Measurements from ENCODE around the gene ACOT11.
"Not testable (repeated sequence)": the region's sequence is repeated elsewhere in the genome, so short reads cannot be mapped to it uniquely, and the experiment has no call there.

DNA sequence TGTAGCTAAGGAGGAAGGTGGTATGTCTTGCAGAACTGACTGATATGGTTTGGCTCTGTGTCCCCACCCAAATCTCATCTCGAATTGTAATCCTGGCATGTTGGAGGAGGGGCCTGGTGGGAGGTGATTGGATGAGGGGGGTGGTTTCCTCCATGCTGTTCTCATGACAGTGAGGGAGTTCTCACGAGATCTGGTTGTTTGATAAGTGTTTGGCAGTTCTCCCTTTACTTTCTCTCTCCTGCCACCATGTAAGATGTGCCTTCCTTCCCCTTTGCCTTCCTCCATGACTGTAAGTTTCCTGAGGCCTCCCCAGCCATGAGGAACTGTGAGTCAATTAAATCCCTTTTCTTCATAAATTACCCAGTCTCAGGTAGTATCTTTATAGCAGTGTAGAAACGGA is 21.5 kb upstream of the ACOT11 start:
- TF ChIP-seq, protein P1, sequence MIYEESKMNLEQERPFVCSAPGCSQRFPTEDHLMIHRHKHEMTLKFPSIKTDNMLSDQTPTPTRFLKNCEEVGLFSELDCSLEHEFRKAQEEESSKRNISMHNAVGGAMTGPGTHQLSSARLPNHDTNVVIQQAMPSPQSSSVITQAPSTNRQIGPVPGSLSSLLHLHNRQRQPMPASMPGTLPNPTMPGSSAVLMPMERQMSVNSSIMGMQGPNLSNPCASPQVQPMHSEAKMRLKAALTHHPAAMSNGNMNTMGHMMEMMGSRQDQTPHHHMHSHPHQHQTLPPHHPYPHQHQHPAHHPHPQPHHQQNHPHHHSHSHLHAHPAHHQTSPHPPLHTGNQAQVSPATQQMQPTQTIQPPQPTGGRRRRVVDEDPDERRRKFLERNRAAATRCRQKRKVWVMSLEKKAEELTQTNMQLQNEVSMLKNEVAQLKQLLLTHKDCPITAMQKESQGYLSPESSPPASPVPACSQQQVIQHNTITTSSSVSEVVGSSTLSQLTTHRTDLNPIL (CRISPR knock-in tag; IDR thresholded peaks at IDR 0.05; ENCODE audit: low read depth) = not testable (repeated sequence)
- TF ChIP-seq ZFP3 (CRISPR knock-in tag; IDR thresholded peaks at IDR 0.05); OSR1 (CRISPR knock-in tag; IDR thresholded peaks at IDR 0.05); ZFP30 (CRISPR knock-in tag; IDR thresholded peaks at IDR 0.05); GLIS3 (CRISPR knock-in tag; IDR thresholded peaks at IDR 0.05); SNAI2 (CRISPR knock-in tag; IDR thresholded peaks at IDR 0.05); RARB (CRISPR knock-in tag; IDR thresholded peaks at IDR 0.05); TCF4 (CRISPR knock-in tag; IDR thresholded peaks at IDR 0.05; ENCODE audit: borderline replicate concordance); ZNF8 (CRISPR knock-in tag; IDR thresholded peaks at IDR 0.05); ZNF565 (CRISPR knock-in tag; conservative IDR thresholded peaks at IDR 0.05; ENCODE audit: low read depth); CSDC2 (CRISPR knock-in tag; IDR thresholded peaks at IDR 0.05); PPARA (CRISPR knock-in tag; IDR thresholded peaks at IDR 0.05; ENCODE audit: borderline replicate concordance): not testable (repeated sequence)
